ENCODE data around the gene PCDHA1. TPM values are rescaled to one million over a fixed set of nuclear protein-coding genes. Genes with fewer than 3 reads are reported as not detected.
"Not testable (repeated sequence)": the region's sequence is repeated elsewhere in the genome, so short reads cannot be mapped to it uniquely, and the experiment has no call there.

PCDHA1 gene
- total RNA-seq, 1 donor: not detected

GRCh38 chr5:140800816-140801493, 15.0 kb downstream of the PCDHA1 start, which contains the start of gene PCDHA3:
TSS of gene PCDHA3 (plus strand) at chr5:140801057.
- TF ChIP-seq CTCF (IDR thresholded peaks at IDR 0.05; ENCODE audit: insufficient read depth, low read depth, low read length): peak; percentile 35
- peak within 1 kb of the TSS; percentile 40 for H3K4me3 ChIP-seq (ENCODE audit: low read depth, low read length)
- DNase-seq (ENCODE audit: low read depth): peak; percentile 39

- no peak for DNase-seq (ENCODE audit: low read depth)
- TF ChIP-seq CTCF (IDR thresholded peaks at IDR 0.05; ENCODE audit: insufficient read depth, low read depth, low read length): peak; percentile 30
- H3K4me3 ChIP-seq (ENCODE audit: low read depth, low read length): peak overlapping the region; percentile 40
Measured at GRCh38 chr5:140801494-140801841, 15.5 kb downstream of the PCDHA1 start.

- DNase-seq (ENCODE audit: low read depth); H3K4me3 ChIP-seq (ENCODE audit: low read depth, low read length): not testable (repeated sequence)
Measured at GRCh38 chr5:140802381-140802780, 16.4 kb downstream of the PCDHA1 start.

- H3K4me3 ChIP-seq (ENCODE audit: low read depth, low read length): no peak overlapping the region
- no peak for DNase-seq (ENCODE audit: low read depth)
- no peak for TF ChIP-seq CTCF (IDR thresholded peaks at IDR 0.05; ENCODE audit: insufficient read depth, low read depth, low read length)
Measured at GRCh38 chr5:140802781-140803271, 16.9 kb downstream of the PCDHA1 start.

GRCh38 chr5:140806834-140807775, 21.2 kb downstream of the PCDHA1 start, which contains the start of gene PCDHA4:
TSS of gene PCDHA4 (plus strand) at chr5:140807068.
- TF ChIP-seq CTCF (IDR thresholded peaks at IDR 0.05; ENCODE audit: insufficient read depth, low read depth, low read length): peak; percentile 38
- DNase-seq (ENCODE audit: low read depth): peak; percentile 19
- H3K4me3 ChIP-seq (ENCODE audit: low read depth, low read length): peak within 1 kb of the TSS; percentile 32

GRCh38 chr5:140808241-140808888, 22.4 kb downstream of the PCDHA1 start:
- H3K4me3 ChIP-seq (ENCODE audit: low read depth, low read length); DNase-seq (ENCODE audit: low read depth): not testable (repeated sequence)

- no peak overlapping the region for H3K4me3 ChIP-seq (ENCODE audit: low read depth, low read length)
- no peak for DNase-seq (ENCODE audit: low read depth)
- TF ChIP-seq CTCF (IDR thresholded peaks at IDR 0.05; ENCODE audit: insufficient read depth, low read depth, low read length): no peak
Measured at GRCh38 chr5:140808889-140809291, 22.9 kb downstream of the PCDHA1 start.

Data from fibroblast of villous mesenchyme (primary cell).